HG03439 (cell line): ENCODE measurements around the gene TMEM63C.

Experiments
- ATAC-seq: cut with Tn5 transposase; IDR thresholded peaks from one replicate; pipeline ENCODE4 v1.9.1; 2021; ENCODE audit warnings: mild to moderate bottlenecking, moderate library complexity; ENCODE audit not compliant: unreplicated experiment

The TMEM63C gene

GRCh38 chr14:77197988-77198387 lies 16.4 kb downstream of the TMEM63C start:
- no peak for ATAC-seq

DNA sequence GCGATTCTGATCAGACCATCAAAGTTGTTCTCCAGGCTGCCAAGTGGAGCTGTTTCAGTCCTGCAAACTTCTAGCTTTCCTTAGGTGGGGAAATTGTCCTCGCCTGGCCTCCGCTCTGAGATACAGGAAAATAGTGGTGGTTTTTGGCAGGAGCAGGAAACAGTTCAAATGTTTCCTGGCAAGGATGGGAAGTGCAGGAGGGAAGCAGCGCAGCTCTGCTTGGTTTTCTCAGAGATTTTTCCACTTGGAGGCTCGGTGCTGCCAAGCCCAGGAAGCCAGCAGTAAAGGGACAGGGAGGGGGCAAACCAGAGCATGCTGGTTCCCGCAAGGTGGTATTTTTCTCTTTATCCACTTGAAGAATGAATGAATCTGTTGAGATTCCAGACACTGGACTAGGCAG lies 17.0 kb downstream of the TMEM63C start:
- no peak for ATAC-seq

- ATAC-seq, result no peak
These were observed 18.0 kb downstream of the TMEM63C start for GRCh38 chr14:77199590-77199989.

- no peak for ATAC-seq
These were observed 18.9 kb downstream of the TMEM63C start for GRCh38 chr14:77200406-77200985.

DNA sequence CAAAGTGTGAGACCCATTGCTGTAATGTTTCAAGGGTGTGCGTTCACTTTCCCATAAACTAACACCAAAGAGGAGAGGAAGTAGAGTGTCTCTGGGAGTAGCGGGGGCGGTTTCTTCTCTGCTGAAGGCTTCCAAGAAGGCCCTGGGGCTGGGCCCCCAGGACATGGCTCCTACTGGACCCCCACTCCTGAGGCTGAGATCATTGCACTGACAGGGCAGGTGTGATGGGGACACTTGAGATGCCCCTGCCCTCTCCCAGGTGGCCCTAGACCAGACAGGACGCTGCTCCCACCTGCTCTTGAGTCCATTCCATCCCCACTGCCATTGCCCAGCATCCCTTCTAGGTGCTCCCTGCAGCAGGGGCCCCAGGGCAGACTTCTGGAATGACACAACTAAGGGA lies 20.1 kb downstream of the TMEM63C start:
- ATAC-seq, result no peak

DNA sequence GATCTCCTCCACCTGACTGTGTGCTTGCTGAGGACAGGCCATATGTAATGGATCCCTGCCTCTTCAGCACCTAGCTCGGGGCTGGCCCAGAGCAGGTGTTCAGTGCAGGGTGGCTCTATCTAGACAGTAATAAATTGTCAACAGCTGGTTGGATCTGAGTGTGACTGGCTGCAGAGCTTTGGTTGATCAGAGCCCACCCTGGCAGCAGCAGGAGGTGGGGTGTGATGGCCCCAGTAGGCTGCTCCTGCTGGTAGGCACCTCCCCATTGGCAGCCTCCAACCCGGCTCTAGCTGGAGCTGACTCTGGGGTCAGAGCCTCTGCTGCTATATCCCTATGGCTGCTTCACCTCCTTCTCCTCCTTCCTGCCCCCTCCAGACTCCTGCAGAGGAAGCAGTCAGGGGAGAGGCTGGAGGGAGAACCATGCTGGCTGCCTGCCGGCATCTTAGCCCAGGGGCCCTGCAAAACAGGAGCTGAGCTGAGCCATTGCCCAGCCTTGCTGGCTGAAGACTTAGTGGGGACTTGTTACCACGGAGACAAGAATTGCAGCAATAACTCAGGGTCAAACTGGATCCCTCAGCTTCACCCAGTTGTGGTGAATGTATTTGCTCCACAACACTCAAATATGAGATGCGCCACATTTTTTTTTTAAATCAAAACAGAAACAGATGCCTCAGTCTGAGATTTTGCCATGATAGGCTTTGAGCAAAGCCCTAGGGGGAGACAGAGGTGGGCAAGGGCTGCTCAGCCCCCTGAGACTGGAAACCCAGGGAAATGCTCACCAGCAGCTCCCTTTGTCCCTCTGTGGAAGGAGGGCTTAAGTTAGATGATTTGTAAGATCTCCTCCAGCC lies 22.2 kb downstream of the TMEM63C start:
- no peak for ATAC-seq

DNA sequence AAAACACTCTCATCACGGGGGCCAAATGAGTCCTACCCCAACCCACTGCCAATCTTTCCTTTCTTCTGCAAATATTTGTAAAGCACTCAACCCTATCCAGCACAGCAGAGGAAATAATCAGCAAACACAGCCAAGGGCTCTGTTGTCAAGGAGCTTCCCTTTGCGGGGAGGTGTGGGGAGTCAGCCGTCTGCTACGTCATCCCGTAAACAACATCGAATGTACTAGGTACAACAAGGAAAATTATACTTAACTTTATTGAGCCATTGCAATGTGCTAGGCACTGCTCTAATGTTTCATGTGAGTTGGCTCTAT lies 22.8 kb downstream of the TMEM63C start:
- ATAC-seq, result no peak

- no peak for ATAC-seq
These were observed 23.3 kb downstream of the TMEM63C start for GRCh38 chr14:77204907-77205306.

GRCh38 chr14:77205566-77205965 lies 24.0 kb downstream of the TMEM63C start:
- no peak for ATAC-seq

- no peak for ATAC-seq
These were observed 24.7 kb downstream of the TMEM63C start for GRCh38 chr14:77206261-77206824.

- ATAC-seq, result no peak
These were observed 25.3 kb downstream of the TMEM63C start for GRCh38 chr14:77206877-77207389.

DNA sequence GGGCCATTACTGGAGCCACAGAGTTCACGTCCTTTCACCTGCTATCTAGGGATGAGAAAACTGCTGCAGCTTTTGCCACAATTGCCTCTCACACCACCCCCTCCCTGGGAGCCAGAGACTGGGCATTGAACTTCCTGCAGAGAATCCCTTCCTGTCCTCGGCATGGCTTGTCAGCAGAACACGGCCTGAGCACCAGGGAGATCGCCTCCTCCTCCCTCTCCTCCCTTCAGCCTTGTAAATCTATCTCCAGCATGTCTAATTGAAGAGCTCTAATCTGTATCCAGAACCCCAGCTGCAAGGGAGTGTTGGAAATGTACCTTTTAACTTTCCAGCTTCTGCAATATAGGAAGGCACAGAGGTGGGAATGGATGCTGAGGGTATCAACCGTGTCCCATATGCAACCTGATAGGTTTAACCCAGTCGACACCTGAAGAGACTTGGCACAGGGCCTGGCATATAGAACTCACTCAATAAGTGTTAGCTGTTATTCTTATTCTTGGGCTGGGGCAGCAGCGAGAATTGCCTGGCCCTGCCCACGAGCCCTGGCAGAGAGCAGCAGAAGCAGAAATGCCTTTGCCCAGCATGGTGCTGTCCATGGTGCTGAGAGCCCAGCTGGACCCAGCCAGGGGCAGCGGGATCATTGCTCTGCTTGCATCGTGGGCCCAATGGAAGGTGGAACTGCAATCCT lies 26.8 kb downstream of the TMEM63C start:
- no peak for ATAC-seq

GRCh38 chr14:77208979-77209318 lies 27.4 kb downstream of the TMEM63C start:
- ATAC-seq, result no peak

GRCh38 chr14:77212097-77212870 lies 30.7 kb downstream of the TMEM63C start:
- no peak for ATAC-seq

GRCh38 chr14:77212943-77213678 lies 31.5 kb downstream of the TMEM63C start:
- no peak for ATAC-seq

DNA sequence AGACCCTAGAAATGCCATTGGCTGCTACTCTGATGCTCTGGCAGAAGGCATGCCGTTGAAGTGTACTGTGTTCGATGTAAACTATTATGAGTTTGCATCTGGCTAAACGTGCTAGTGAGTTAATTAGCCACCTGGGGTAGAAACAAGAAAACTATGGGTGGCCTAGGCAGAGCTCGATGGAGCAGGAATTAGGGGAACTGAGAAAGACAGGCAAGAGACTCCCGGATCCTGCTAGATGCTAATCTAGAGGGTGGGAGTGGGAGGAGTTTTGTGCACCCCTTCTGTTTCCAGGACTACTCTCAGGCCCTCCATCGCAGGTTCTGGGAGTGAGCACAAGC lies 32.0 kb downstream of the TMEM63C start:
- no peak for ATAC-seq

- no peak for ATAC-seq
These were observed 32.6 kb downstream of the TMEM63C start for GRCh38 chr14:77214216-77214615.

DNA sequence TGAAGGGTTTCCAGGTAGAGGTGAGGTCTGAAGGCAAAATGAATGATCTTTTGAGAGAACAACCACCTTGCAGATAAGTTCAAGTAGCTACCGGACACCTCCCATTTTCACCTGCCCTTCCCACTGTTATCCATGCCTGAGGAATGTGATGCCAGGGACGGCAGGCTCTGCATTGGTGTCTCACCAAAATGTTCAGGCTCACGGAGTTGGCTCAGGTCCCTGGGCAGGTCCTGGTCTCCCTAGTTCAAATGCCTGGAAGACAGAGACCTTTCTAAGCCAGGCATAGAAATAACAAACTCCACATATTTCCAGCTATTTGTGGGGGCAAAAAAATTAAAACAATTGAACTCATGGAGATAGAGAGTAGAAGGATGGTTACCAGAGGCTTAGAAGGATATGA lies 36.0 kb downstream of the TMEM63C start:
- no peak for ATAC-seq

GRCh38 chr14:77219591-77219990 lies 38.0 kb downstream of the TMEM63C start:
- ATAC-seq, result no peak

DNA sequence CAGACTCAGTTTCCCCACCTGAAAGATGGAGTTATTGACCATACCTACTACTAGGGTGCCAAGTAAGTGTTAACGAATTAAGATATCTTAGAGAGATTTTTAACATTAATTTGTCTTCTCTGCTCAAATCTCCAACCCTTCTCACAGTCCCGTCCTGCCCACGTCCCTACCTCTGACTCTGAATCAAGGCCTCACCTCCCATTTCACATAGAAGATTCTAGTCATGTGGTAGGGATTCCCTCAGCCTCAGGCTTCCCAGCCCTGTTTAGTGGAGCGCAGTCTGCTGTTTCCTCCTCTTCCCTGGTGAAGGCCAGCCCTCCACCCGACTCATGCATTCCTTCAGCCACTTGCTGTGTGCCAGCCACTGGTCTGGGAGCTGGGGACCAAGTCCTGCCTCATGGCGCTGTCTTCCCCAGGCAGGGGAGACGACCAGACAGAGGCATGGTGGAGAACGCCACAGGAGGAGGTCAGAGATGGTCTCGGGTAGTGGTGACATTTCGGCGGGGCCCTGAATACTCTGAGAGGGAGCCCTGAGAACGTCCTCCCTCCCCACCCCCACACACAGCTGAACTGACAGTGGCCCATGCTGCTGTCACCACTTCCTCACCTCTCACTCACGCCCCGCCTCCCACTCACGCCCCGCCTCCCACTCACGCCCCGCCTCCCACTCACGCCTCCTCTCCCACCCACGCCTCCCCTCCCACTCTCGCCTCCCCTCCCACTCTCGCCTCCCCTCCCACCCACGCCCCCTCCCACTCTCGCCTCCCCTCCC lies 38.8 kb downstream of the TMEM63C start:
- no peak for ATAC-seq
